ENCODE measurements around the gene TNRC6A.
"Not testable (repeated sequence)": the region's sequence is repeated elsewhere in the genome, so short reads cannot be mapped to it uniquely, and the experiment has no call there.

The TNRC6A gene

GRCh38 chr16:24761526-24761925 is 32.1 kb downstream of the TNRC6A start:
- no peak for DNase-seq

GRCh38 chr16:24764916-24765315 is 35.5 kb downstream of the TNRC6A start:
- no peak for DNase-seq

GRCh38 chr16:24766057-24766456 is 36.6 kb downstream of the TNRC6A start:
- DNase-seq: no peak

- no peak for DNase-seq
Observed at GRCh38 chr16:24769806-24770205, 40.4 kb downstream of the TNRC6A start.

GRCh38 chr16:24771132-24771778 is 41.8 kb downstream of the TNRC6A start:
- no peak for DNase-seq

GRCh38 chr16:24771779-24772157 is 42.3 kb downstream of the TNRC6A start:
- no peak for DNase-seq

GRCh38 chr16:24773771-24774427 is 44.4 kb downstream of the TNRC6A start:
- no peak for DNase-seq

- DNase-seq: no peak
Observed at GRCh38 chr16:24774510-24774909, 45.1 kb downstream of the TNRC6A start.

GRCh38 chr16:24775455-24775854 is 46.0 kb downstream of the TNRC6A start:
- DNase-seq: no peak

- no peak for DNase-seq
Observed at GRCh38 chr16:24776501-24777220, 47.2 kb downstream of the TNRC6A start.

GRCh38 chr16:24778671-24779070 is 49.2 kb downstream of the TNRC6A start:
- no peak for DNase-seq

- no peak for DNase-seq
Observed at GRCh38 chr16:24781256-24781655, 51.8 kb downstream of the TNRC6A start.

GRCh38 chr16:24784121-24784520 is 54.7 kb downstream of the TNRC6A start:
- no peak for DNase-seq

GRCh38 chr16:24789881-24790280 is 60.4 kb downstream of the TNRC6A start:
- DNase-seq: no peak

- peak; percentile 75 for DNase-seq
Observed at GRCh38 chr16:24800586-24800985, 71.1 kb downstream of the TNRC6A start.

GRCh38 chr16:24801761-24802302 is 72.4 kb downstream of the TNRC6A start:
- no peak for DNase-seq

- DNase-seq: no peak
Observed at GRCh38 chr16:24805484-24805883, 76.0 kb downstream of the TNRC6A start.

GRCh38 chr16:24807301-24807700 is 77.8 kb downstream of the TNRC6A start:
- DNase-seq: no peak

GRCh38 chr16:24810951-24811843 is 81.7 kb downstream of the TNRC6A start:
- no peak for DNase-seq

- not testable (repeated sequence) for DNase-seq
Observed at GRCh38 chr16:24812813-24813212, 83.4 kb downstream of the TNRC6A start.

GRCh38 chr16:24815021-24815420 is 85.6 kb downstream of the TNRC6A start:
- no peak for DNase-seq

GRCh38 chr16:24816688-24817087 is 87.2 kb downstream of the TNRC6A start:
- no peak for DNase-seq
